ENCODE data around the gene STPG3.

Gene STPG3

GRCh38 chr9:137279741-137280473 is 28.8 kb downstream of the STPG3 start:
- TF ChIP-seq, protein P1, sequence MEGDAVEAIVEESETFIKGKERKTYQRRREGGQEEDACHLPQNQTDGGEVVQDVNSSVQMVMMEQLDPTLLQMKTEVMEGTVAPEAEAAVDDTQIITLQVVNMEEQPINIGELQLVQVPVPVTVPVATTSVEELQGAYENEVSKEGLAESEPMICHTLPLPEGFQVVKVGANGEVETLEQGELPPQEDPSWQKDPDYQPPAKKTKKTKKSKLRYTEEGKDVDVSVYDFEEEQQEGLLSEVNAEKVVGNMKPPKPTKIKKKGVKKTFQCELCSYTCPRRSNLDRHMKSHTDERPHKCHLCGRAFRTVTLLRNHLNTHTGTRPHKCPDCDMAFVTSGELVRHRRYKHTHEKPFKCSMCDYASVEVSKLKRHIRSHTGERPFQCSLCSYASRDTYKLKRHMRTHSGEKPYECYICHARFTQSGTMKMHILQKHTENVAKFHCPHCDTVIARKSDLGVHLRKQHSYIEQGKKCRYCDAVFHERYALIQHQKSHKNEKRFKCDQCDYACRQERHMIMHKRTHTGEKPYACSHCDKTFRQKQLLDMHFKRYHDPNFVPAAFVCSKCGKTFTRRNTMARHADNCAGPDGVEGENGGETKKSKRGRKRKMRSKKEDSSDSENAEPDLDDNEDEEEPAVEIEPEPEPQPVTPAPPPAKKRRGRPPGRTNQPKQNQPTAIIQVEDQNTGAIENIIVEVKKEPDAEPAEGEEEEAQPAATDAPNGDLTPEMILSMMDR (IDR thresholded peaks at IDR 0.05; ENCODE audit: low read depth, low read length), result no peak
- no peak for DNase-seq (ENCODE audit: extremely low read depth, low read depth)

- TF ChIP-seq, protein P1 (IDR thresholded peaks at IDR 0.05; ENCODE audit: low read depth, low read length), result no peak
Observed at GRCh38 chr9:137280474-137281344, 29.6 kb downstream of the STPG3 start.

GRCh38 chr9:137281345-137282116 is 30.4 kb downstream of the STPG3 start:
- no peak for DNase-seq (ENCODE audit: extremely low read depth, low read depth)
- TF ChIP-seq, protein P1 (IDR thresholded peaks at IDR 0.05; ENCODE audit: low read depth, low read length), result no peak

More at GRCh38 chr9:137280474-137281344, 29.6 kb downstream of the STPG3 start:
- no peak for DNase-seq (ENCODE audit: extremely low read depth, low read depth)

GRCh38 chr9:137286975-137287383 is 35.9 kb downstream of the STPG3 start:
- TF ChIP-seq, protein P1 (IDR thresholded peaks at IDR 0.05; ENCODE audit: low read depth, low read length), result peak; percentile 32
- no peak for DNase-seq (ENCODE audit: extremely low read depth, low read depth)

DNA sequence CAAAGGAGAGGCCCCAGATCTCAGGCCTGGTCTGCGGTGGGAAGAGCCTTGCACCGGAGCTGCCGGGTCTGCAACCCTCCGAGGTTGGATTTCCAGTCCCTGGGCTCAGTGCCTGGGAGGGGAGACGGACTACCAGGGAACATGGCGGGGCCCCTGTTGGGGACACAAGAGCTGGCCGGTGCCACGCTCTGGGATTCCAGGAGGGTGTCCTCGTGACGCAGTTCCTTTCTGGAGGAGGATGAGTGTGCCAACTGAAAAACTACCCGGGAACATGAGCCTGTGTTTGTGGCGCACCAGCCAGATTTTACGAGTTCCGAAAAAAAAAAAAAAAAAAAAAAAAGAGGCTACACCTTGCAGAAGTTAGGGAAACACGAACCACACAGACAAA is 42.0 kb downstream of the STPG3 start:
- no peak for DNase-seq (ENCODE audit: extremely low read depth, low read depth)

DNA sequence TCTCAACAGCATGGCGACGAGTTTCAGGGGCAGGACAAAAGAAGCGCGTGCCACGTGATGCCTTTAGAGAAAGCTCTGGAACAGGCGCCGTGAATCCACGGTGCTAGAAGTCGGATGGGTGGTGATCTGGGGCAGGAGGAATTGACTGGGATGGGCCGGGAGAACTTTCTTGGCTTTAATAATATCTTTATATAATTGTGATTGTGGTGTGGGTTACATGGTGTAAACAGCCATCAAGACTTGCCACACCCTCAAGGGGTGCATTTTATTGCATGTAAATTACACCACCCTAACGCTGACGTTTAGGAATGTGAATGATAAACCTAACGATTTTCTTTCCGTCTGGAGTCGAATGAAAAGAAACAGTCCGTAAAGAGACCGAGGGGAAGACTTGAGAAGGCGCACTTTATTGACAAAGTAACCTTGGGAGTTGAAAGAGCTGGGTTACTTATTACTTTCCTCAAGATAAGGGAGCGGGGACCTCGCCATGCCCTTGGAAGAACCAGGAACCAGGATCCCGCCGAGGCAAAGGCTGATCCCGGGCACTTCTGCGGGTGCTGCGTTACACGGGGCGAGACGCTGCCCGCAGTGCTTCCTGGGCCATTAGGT is 42.5 kb downstream of the STPG3 start:
- no peak for DNase-seq (ENCODE audit: extremely low read depth, low read depth)
- TF ChIP-seq, protein P1 (IDR thresholded peaks at IDR 0.05; ENCODE audit: low read depth, low read length), result no peak

More for the DNA sequence above, 42.0 kb downstream of the STPG3 start:
- TF ChIP-seq, protein P1 (IDR thresholded peaks at IDR 0.05; ENCODE audit: low read depth, low read length), result no peak

Measured in AG09319 (cell line).